GM21717 (cell line): ENCODE measurements around the gene EBF3.

Experiments
- ATAC-seq: cut with Tn5 transposase; IDR thresholded peaks from one replicate; pipeline ENCODE4 v1.9.1; 2021; ENCODE audit warnings: mild to moderate bottlenecking, moderate library complexity; ENCODE audit not compliant: unreplicated experiment

EBF3 gene

DNA sequence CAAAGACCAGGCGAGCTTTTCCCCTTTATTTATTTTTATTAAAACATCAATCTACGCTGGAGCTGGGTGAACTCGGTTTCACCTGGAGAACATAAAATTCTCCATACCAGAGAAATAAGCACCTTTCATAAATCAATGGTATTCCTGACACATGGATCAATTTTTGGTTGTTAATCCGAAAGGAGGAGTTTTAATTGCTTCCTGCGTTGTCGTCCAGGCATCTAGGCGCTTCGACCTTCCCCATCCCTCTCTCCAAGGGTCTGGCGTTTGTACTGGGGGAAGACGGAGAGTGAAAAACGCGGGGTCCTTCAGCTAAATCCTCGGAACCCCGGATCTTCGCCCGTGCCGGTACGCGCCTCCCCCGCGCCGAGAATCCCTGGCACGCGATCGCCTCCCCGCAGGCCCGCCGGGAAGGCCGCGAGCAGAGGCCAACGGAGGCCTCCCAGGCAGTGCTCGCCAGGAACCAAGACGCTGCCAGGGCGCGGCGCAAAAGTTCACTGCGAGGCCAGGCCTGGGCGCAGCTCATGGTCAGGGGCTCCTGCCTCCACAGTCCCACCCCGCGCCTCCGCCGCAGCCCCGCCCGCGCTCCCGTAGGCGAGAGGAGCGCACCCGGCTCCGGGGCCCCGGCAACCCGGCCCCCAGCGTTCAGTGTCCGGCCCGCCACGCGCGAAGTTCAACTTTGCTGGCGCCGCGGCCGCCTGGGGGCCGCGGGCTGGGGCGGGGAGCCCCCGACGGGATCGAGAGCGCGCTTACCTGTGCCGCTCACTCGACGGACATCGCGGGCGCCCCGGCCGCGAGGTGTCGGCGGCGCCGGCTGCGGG is 8.3 kb upstream of the EBF3 start:
- no peak for ATAC-seq

DNA sequence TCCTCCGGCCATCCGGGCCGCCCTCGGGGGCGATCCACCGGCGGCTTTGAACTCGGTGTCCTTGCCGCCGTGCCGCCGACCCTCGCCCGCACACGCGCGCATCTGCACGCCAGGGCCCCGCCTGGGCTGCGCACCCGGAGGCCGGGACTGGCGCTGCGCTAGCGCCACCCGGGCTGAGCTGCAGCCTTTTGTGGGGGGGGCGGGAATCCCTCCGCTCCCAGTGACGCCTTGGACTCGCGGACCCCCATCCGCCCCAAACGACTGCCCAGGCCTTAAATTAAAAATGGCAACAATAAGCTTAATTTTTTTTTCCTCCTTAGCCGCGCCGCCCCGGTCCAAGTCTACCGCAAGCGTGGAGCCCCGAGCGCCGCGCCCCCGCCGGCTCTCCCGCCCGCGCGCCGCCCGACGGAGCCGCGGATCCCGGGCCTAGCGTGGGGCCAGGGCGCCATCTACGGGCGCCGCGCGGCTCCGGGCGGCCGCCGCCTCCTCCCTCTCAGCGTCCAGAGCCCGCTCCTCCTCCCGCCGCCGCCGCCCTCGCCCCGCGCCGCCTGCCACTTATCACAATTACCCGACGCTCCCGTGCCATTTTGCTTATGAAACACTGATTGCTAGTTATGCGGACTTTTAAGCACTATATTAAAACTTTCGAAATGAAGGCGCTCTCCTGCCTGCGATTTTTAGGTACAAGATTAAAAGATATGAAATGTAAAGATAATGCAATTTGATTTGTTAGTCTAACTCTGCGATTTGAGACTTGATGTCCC is 7.5 kb upstream of the EBF3 start:
- ATAC-seq, result no peak

DNA sequence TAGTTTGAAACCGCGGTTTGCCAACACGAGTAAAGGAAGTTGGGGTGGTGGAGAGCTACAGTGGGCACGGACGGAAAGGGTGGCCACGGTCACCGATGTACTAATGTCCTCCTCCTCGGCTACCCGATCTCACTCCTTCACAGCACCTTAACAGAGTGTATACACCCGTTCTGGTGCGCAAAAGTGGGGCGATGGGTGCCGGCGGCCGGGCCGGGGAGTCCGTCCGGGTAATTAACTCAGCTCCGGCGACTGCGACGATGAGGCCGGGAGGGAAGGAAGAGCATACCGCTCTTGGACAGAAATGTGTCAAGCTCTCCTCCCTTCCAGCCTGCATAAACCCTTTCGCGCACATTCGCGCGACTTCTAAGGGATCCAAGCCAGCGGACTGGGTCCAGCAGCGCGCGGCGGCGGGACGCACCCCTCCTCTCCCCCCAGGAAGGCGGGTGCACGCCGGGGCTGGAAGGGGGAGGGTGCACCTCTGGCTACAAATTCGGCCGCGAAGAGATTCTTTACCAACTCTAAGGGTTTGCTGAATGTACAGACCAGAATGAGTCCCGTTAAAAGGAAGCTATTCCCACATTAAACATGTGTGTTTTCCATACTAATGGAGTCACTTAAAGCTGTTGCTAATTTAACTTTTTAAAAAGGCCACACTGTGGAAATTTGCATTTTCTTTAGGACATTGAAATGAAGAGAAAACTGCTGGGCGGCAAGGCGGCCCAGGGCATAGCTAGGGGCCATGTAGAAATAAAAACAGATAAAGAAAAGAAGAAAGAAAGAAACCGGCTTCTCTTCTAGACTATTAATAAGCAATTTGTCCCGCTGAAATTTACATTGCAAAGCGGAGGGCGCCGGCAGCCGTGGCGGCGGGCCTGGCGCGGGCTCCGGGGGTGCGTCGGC is 6.6 kb upstream of the EBF3 start:
- no peak for ATAC-seq

DNA sequence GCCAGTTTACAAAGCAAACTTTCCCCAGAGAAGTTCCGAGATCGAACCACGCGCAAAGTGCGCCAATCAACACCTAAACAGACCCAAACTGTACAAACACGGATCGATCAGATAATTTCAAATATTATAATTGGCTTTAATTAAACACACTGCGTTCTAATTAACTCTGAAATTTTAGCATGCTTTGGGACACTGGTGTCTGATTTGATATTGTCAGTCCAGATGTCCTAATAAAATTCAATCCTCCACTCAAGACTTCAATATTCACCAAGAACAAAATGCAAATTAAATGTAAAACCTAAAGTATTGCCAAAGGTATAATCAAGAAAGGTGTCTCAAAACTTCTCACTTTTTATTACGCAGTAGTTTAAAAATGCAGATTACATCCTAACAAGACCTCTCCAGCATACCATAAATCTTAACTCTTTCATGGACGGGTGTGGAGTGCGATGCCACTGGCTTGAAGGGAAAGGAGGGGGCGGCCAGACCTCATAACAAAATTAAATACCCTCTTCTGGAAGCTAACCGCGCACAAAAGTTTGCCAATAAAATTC is 5.9 kb upstream of the EBF3 start:
- ATAC-seq, result no peak

DNA sequence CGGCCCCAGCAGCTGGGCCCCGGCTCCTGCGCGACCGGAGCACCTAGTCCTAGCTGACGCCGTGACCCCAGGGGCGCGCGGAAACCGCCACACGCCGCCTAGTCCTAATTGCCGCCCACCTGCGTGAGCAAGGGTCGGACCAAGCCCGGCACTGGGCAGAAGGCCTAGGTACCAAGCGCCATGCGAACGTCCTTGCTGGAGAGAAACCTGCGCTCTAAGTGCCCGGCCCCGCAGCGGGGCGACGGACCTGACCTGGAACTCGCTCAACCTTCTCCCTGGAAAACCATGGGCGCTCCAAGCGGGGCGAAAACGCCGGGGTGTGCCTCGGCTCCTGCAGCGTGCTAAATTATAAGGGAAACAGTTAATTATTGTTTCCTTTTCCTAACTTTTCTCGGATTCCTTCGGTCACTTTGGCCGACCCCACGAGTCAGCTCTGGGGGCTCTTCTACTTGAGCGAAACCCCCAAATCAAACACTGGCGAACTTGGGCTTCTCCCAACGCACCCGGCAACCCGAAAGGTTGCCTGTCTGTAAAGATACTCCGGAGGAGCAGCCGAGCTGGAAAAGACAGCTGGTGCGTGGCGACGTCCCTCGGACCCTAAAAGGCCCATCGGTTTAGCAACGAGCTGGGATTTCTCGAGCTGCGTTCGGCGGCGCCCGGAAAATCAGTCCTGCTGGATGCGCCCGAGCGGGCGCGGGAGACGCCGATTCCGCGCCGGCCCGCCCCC is 5.3 kb upstream of the EBF3 start:
- ATAC-seq, result no peak

DNA sequence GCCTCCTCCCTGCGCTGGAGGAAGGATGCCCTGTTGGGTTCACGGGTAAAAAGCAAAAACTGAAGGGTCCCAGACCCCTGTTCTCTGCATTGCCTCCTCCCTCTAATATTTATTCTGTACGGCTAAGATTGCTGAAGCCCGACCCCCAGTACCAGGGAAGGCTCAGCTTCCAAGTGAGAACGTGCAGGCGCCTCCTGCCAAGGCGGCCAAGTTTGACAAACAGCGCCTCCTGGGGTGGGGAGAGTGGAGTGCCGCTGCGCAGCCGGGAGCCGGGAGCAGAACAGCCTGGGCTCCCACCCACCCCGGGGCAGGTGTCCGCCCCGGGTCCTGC is 4.7 kb upstream of the EBF3 start:
- ATAC-seq, result no peak

DNA sequence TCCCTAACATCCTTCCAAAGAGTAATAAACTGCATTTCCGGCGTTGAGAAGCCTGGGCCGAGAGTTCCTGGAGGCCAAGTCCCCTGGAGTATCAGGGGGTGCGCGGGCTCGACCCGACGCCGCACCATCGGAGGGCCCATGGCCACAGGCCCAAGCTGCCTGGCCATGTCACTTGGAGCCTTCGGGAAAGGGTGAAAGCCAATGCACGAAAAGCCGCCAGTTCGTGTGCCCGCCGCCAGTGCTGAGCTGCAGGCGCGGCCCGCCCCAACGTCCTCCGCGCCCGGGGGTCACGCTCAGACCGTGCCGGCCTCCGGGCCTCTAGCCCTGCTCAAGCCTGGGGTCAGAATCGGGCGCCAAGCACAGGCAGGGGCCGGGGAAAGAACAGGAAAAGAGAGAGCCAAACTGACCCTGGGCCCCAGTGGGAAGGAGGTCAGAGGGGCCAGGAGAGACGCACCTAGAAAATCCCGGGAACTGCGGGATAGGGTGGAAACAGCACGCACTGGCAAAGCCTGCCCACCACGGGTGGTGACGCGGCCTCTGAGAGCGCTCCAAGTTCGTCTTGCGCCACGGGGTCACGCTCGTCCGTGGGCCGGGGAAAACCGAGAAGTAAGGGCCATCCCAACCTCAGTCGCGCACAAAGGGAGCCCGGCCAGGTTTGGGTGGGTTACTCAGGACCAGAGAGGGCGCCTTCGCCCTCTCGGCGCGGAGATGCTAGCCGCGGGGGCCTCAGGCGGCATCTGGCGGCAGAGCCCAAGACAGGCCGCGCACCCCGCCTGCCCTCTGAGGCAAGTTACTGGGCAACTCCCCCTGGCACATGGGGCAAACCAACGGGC is 4.2 kb upstream of the EBF3 start:
- ATAC-seq, result no peak

DNA sequence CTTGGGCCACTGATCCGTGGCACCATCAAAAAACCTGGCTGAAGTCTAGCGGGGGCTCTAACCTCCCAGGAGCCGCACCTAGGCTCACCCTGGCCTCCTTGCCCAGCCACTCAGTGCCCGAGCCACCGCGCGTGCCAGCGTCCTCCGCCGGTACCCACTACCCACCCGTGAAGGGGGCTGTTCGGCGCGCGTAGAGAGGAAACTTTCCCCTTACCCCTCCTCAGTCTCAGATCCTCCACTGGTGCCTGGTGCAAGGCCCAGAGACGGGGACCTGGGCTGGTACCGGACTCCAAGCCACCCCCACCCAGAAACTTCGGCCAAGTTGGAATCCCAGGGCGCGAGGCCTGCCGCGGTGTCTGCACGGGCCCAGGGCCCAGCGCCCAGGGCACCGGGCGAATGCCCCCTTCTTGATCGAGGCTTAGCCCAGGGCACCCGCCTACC is 3.5 kb upstream of the EBF3 start:
- ATAC-seq, result no peak

DNA sequence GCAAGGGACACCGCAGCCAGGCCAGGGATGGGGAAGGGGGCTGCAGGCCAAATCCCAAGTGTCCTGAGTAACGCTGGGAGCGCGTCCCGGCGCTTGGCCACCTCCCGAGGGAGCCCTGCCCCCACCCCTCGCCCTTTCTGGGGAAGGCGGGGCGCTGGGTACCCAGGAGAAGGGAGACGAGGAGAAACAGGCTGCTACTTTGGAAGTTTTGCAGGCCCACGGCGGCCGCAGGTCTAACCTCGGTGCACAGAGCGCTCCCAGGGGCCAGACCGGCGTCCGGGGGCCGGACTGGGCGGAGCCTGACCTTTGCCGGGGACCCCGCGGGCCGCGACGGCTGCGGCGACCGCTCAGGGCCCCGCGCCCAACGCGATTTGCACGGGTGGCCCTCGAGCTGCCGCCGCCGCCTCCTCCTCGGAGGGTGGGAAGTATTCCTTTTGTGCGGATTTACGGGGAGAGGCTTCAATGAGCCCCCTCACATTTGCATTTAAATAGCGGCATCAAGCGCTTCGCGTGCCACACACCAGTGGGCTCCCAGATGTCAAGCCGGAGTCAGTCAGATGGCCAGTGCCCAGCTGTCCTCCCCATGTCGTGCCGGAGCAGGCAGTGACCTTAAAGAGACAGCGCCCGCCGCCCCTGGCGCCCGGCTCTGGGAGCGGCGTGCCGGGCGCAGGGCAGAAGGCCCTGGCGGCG is 3.0 kb upstream of the EBF3 start:
- ATAC-seq, result no peak

DNA sequence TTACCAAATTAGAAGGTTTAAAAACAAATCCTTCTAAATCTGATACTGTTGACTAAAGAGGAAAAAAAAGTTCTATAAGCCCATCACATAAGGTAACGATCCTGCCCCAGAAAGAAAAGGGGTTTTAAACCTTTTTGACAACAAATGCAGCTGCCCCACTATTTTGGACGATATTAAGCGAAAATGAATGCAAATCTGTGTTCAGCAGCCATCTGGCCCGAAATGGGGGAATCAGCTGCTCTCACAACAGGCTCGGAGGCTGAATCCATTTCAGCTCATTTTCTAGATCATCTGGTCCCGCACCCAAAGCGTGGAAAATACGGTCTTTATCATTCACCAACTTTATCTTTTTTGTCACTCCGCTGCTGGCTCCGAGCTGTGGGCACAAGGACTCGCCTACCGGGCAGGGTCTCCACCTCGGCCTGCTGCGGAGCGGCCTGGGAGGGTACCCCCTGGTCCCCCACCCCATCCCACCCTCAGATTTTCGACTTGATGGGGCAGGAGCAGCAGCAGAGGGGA is 2.4 kb upstream of the EBF3 start:
- ATAC-seq, result no peak

DNA sequence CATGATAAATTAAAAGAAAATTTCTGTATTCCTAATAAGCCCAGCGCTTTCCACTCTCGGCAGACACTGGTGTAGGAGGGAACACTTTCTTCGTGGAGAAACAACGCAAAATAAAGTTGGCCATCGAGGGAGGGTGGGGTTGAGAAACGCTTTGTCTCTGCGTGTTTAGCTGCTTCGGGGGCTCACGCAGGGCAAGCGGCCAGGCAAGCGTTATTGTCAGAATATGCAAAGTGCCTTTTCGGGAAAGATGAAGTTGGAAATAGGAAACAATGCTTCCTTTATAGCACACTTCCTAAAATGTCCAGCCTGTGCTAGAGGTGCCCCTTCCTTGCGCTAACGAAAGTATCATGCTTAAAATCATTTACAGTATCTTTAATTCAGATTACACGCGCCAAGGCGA is 1.9 kb upstream of the EBF3 start:
- no peak for ATAC-seq

DNA sequence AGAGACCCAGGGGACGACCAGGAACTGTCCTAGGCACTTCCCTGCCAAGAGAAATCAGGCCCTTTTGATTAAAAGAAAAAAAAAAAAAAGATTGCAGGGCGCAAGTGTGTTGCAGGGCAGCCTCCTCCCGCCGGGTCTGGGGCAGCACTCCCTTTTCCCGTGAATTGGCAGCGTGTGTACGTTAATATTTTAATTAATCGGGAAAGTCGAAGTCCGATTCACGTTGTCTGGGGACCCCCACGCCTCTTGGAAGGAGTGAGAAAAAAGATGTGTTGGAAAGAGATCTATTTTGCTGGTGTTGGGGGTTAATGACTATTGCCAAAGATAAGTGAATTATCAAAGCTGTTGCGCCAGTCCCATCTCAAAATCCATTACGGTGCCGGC is 1.3 kb upstream of the EBF3 start:
- ATAC-seq, result no peak

DNA sequence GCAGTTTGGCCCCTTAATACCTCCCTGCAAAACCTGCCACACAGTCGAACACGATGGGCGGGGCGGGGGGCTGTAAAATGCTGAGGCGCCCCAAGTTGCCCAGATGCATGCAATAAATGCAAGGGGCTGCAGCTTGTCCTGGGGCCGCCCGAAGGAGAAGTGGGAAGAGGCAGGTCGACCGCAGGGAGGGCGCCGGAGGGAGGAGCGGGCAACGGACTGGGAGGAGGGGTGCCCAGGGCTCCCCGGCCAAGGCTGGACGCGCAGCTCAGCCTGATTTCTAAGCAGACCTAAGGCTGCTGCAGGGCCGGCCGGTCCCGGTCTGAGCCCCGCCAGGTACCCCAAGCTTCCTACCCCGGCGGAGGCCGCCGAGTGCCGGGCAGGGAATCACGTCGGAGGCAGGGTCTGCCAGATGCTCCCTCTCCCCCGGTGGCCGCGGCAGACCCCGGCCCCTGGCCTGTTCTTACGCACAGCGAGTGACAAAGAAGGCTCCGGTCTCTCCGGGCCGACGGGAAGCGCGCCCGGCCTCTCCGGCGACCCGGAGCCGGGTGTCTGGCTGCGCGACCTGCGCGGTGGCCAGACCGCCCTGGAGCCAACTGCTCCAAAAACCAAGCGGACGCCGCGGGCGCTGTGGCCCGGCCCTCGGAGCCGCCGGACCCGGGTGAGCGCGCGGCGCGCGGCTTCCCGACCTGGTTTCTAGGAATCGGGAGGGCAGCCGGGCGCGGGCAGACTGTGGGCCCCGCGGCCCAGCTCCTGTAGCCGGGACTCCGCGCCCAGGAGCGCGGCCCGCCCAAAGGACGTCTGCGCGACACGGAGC is 744 bp upstream of the EBF3 start:
- ATAC-seq, result no peak

DNA sequence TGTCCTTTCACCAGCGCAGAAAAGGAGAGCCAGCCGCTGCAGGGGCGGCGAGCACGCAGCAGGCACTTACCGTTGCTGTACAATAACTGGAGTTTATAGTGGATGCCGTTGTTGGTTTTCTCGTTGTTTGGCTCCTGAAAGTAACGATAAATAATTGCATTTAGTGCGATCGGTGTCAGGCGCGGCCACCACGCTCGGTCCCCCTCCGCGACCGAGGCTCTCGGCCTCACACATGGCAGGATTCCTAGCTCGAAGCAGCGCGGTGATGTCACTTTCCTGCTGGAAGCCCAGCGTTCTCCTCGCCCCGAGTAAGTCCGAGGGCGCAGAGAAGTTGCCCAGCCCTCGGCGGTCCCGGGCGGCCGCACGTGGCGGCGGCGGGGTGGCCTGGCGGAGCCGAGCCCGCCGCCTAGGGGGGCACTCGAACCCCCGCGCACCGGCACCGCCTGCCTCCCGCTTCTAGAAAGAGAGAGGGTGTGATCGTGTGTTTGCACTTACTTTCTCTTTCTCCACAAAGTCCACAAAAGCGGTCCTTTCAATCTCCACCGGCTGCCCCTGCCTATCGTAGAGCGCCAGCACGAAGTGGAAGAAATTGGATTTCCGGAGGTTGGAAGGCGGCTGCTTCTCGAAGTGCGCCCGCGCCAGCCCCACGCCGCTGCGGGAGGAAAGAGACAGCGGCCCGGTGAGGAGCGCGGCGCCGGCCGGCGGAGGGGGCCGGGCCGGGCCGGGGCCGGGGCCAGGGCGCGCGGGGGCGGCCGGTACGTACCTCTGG is 1.0 kb downstream of the EBF3 start:
- ATAC-seq, result no peak

DNA sequence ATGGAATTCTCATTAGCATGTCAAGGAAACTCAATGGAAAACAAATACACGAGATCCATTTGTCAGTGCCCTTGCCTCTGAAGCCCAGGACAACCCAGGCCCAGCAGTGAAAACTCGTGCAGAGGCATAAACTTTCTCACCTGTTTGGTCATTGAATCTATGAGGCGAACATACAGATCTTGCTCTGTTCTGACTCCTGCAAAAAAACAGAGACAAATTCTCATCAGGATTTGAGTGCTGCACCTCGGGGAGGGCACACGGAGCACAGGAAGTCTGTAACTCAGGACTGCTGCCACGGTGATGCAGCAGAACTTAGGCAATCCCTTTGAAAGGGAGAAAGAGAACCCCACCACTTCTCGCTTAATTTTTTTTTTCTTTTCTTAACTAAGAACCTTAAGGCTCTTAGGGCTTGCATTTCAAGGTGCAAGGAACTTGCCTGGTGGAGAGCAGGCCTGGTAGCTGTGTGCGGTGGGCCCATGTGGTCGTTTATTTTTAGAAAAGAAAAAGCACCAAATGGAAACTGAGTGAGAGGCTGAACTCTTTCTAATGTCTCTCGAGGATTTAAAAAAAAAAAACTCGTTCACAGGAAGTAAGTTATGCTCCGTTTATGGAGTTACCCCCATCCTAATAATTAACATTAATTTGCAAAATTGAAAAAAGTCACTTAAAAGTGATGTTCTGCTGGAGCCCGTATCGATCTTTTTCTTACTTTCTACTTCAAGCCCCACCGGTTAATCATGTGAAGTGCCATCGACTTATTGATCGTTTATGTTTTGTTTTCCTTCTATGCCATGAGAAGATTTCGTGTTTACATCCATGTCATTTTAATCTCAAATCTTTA is 1.8 kb downstream of the EBF3 start:
- ATAC-seq, result no peak

DNA sequence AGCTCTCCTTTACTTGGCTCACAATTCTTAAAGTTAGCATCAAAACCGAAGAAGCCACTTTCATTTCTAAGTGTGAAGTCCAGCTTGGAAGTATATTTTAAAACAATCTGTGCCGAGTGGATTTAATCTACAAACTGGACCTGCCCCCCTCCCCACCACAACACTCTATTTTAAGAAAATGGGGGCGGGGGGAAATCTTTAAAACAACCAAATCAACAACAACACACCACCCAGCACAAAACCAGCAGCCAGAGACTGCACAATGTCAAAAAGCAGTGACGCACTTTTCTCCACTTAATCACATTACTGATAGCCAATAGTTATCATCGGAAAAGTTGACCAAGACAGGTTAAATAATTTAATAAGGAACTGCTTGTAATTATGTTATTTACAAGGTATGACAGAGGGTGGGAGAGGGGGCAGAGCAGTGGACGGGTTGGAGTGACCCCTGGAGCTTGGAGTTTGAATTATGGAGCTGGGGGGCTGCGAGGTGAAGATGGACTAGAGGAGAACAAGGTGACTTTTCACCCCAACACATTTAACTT is 2.8 kb downstream of the EBF3 start:
- ATAC-seq, result no peak
